ENCODE results near the gene GADD45GIP1. TPM values are rescaled to one million over a fixed set of nuclear protein-coding genes. Genes with fewer than 3 reads are reported as not detected.

Gene GADD45GIP1
- total RNA-seq, result 15.2 and 16.8 TPM in 2 replicates

DNA sequence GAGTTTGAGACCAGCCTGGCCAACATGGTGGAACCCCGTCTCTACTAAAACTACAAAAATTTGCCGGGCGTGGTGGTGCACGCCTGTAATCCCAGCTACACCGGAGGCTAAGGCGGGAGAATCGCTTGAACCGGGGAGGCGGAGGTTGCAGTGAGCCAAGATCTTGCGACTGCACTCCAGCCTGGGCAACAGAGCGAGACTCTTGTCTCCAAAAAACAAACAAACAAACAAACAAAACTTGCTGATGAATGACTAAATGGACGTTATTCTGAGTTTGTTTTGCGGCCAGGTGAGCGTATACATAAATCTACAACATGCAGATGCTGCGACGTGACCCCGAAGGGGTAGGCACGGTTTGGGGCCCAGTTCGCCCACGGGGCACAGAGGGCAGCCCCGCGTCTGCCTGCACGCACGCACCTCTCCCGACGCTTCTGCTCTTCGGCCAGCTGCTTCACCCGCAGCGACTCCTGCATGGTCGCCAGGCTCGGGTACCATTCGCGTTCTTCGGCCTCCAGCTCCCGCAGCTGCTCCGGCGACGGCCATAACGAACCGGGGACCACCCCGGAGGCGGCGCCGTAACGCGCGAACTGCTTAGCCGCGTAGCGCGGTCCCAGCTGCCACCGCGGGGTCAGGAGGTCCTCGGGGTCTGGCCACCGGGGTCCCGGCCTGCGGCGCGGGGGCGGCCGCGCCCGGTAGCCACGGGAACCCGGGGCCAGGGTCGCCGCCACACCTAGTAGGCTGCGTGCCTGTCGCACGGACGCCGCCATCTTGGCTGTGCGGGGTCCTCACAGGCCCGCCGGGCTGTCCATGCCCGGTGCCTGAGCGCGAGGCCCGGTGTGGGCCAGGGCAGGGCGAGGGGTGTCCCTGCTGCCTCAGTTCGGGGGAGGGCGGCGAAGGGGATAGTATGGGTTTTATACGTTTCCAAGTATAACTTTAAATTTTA lies at the start of gene GADD45GIP1:
Gene GADD45GIP1 (minus strand): TSS at position 778 of the 943 bp plus-strand sequence. CDS start 11 bp downstream, at position 767.
- Histone ChIP-seq H3K79me2 (ENCODE audit: insufficient read depth, low read length) (peaks cover 44% of the 10 kb centered on the region), H3K9me3 (ENCODE audit: low read depth, low read length) (no peaks in the 10 kb centered on the region), H3K4me2 (ENCODE audit: insufficient read depth, low read length) (peak within 1 kb of the TSS; percentile 92), H4K20me1 (ENCODE audit: insufficient read depth, low read length) (no peaks in the 10 kb centered on the region), H3K27me3 (ENCODE audit: insufficient read depth, low read length) (no peaks in the 10 kb centered on the region), H3K36me3 (ENCODE audit: insufficient read depth, low read length) (peaks cover 27% of the 10 kb centered on the region), H2AFZ (ENCODE audit: low read length) (peak within 1 kb of the TSS; percentile 94), H3K27ac (ENCODE audit: low read depth, low read length) (peak within 1 kb of the TSS; percentile 86), H3K4me3 (ENCODE audit: insufficient read depth, low read length) (peak within 1 kb of the TSS; percentile 96), H3K4me1 (ENCODE audit: insufficient read depth, low read length) (peaks cover 40% of the 10 kb centered on the region)
- no peak for TF ChIP-seq CTCF (IDR thresholded peaks at IDR 0.05; ENCODE audit: extremely low read depth, low read depth, low read length)
- peak; percentile 96 for DNase-seq (ENCODE audit: insufficient read length, low spot score, missing footprints)

DNA sequence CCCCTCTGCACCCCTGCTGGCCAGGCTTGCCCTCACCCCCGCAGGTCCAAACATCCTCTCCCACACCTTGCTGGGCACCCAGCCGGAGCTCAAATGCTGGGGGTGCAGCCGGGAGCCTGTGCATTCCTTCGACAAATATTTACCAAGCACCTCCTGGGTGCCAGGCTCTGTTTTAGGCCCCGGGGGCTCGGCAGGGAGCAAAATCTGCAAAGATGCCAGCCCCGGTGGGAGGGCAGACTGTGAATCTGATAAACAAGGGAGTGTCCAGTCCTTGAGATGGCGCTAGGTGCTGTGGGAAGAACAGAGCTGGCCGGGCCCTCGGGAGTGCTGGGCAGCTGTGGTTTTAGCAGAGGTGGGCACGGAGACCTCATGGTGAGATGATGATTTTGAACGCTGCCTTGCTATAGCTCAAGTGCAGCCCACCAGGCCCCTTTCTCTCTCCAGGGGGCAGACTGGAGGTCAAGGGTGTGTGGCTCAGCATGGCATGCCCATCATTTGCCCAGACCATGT lies 48.9 kb upstream of the GADD45GIP1 start:
- Histone ChIP-seq H3K4me1 (ENCODE audit: insufficient read depth, low read length) (peaks cover 12% of the 10 kb centered on the region), H3K36me3 (ENCODE audit: insufficient read depth, low read length) (peaks cover 11% of the 10 kb centered on the region), H3K79me2 (ENCODE audit: insufficient read depth, low read length) (peaks cover 98% of the 10 kb centered on the region), H3K4me3 (ENCODE audit: insufficient read depth, low read length) (no peak overlapping the region), H4K20me1 (ENCODE audit: insufficient read depth, low read length) (peaks cover 71% of the 10 kb centered on the region), H3K27ac (ENCODE audit: low read depth, low read length) (no peak overlapping the region), H3K9me3 (ENCODE audit: low read depth, low read length) (no peaks in the 10 kb centered on the region), H3K4me2 (ENCODE audit: insufficient read depth, low read length) (no peak overlapping the region), H3K27me3 (ENCODE audit: insufficient read depth, low read length) (no peaks in the 10 kb centered on the region), H2AFZ (ENCODE audit: low read length) (no peak overlapping the region)
- TF ChIP-seq CTCF (IDR thresholded peaks at IDR 0.05; ENCODE audit: extremely low read depth, low read depth, low read length), result no peak
- no peak for DNase-seq (ENCODE audit: insufficient read length, low spot score, missing footprints)

DNA sequence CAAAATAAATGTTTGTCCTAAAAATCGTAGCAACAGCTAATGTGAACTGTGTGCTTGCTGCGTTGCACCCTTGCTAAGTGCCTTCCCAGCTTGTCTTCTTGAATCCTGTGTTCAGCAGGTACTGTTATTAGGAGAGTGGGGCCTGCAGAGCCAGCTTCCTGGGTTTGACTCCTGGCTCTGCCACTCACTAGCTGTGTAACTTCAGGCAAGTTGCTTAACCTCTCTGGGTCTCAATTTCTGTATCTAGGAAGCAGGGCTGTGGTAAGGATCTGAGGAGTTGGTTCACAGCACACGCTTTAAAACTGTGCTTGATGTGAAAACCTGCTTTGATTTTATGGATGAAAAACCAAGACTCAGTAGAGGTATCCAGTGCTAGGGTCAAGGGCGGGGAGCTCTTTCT lies 48.2 kb upstream of the GADD45GIP1 start:
- Histone ChIP-seq H3K4me3 (ENCODE audit: insufficient read depth, low read length) (no peak overlapping the region), H3K79me2 (ENCODE audit: insufficient read depth, low read length) (peaks cover 98% of the 10 kb centered on the region), H3K4me2 (ENCODE audit: insufficient read depth, low read length) (no peak overlapping the region), H2AFZ (ENCODE audit: low read length) (no peak overlapping the region), H3K36me3 (ENCODE audit: insufficient read depth, low read length) (peaks cover 11% of the 10 kb centered on the region), H4K20me1 (ENCODE audit: insufficient read depth, low read length) (peaks cover 70% of the 10 kb centered on the region), H3K9me3 (ENCODE audit: low read depth, low read length) (no peaks in the 10 kb centered on the region), H3K27ac (ENCODE audit: low read depth, low read length) (no peak overlapping the region), H3K4me1 (ENCODE audit: insufficient read depth, low read length) (peaks cover 12% of the 10 kb centered on the region), H3K27me3 (ENCODE audit: insufficient read depth, low read length) (no peaks in the 10 kb centered on the region)
- peak; percentile 34 for DNase-seq (ENCODE audit: insufficient read length, low spot score, missing footprints)
- TF ChIP-seq CTCF (IDR thresholded peaks at IDR 0.05; ENCODE audit: extremely low read depth, low read depth, low read length), result no peak

GRCh38 chr19:13004273-13004672 lies 47.2 kb upstream of the GADD45GIP1 start:
- peaks cover 98% of the 10 kb centered on the region for H3K79me2 ChIP-seq (ENCODE audit: insufficient read depth, low read length)
- no peak overlapping the region for H3K4me3 ChIP-seq (ENCODE audit: insufficient read depth, low read length)
- peaks cover 4% of the 10 kb centered on the region for H3K4me1 ChIP-seq (ENCODE audit: insufficient read depth, low read length)
- no peak overlapping the region for H2AFZ ChIP-seq (ENCODE audit: low read length)
- no peak for TF ChIP-seq CTCF (IDR thresholded peaks at IDR 0.05; ENCODE audit: extremely low read depth, low read depth, low read length)
- peaks cover 64% of the 10 kb centered on the region for H4K20me1 ChIP-seq (ENCODE audit: insufficient read depth, low read length)
- peak; percentile 61 for DNase-seq (ENCODE audit: insufficient read length, low spot score, missing footprints)
- H3K27me3 ChIP-seq (ENCODE audit: insufficient read depth, low read length), result no peaks in the 10 kb centered on the region
- H3K36me3 ChIP-seq (ENCODE audit: insufficient read depth, low read length), result peaks cover 11% of the 10 kb centered on the region
- no peaks in the 10 kb centered on the region for H3K9me3 ChIP-seq (ENCODE audit: low read depth, low read length)
- no peak overlapping the region for H3K4me2 ChIP-seq (ENCODE audit: insufficient read depth, low read length)
- H3K27ac ChIP-seq (ENCODE audit: low read depth, low read length), result no peak overlapping the region

All from osteoblast (primary cell).